Measurements from ENCODE around the gene C1orf159. TPM values are rescaled to one million over a fixed set of nuclear protein-coding genes. Genes with fewer than 3 reads are reported as not detected.

C1orf159 gene
- total RNA-seq, 3 donors from 2014 or later, result 18.4 to 25.3 (median 24.0) TPM

- intact Hi-C loops (cut with DNase I, micrococcal nuclease), result no loop called here
These were observed 26.8 kb downstream of the C1orf159 start for GRCh38 chr1:1088801-1089680.

GRCh38 chr1:1088029-1088800 lies 27.7 kb downstream of the C1orf159 start:
- Histone ChIP-seq H3K36me3 (ENCODE audit: low read depth) (no peaks in the 10 kb centered on the region), H3K9me3 (no peaks in the 10 kb centered on the region), H3K4me3 (no peak overlapping the region), H3K4me1 (ENCODE audit: low read depth) (no peaks in the 10 kb centered on the region)
- TF ChIP-seq CTCF (IDR thresholded peaks at IDR 0.05), result no peak
- DNase-seq, result peak in 1 of 3 donors; percentile 37
- intact Hi-C loops (cut with DNase I, micrococcal nuclease), result no loop called here
- ATAC-seq, result no peak

More at GRCh38 chr1:1088801-1089680, 26.8 kb downstream of the C1orf159 start:
- Histone ChIP-seq H3K4me3 (no peak overlapping the region), H3K9me3 (no peaks in the 10 kb centered on the region), H3K4me1 (ENCODE audit: low read depth) (no peaks in the 10 kb centered on the region), H3K36me3 (ENCODE audit: low read depth) (no peaks in the 10 kb centered on the region)
- DNase-seq (peak in 1 of 3 donors; percentile 47), ATAC-seq (no peak)
- TF ChIP-seq CTCF (IDR thresholded peaks at IDR 0.05), result no peak

GRCh38 chr1:1087351-1088028 lies 28.4 kb downstream of the C1orf159 start:
- H3K36me3 ChIP-seq (ENCODE audit: low read depth), result no peaks in the 10 kb centered on the region
- TF ChIP-seq CTCF (IDR thresholded peaks at IDR 0.05), result no peak
- intact Hi-C loops (cut with DNase I, micrococcal nuclease), result no loop called here
- no peaks in the 10 kb centered on the region for H3K4me1 ChIP-seq (ENCODE audit: low read depth)
- ATAC-seq, result no peak
- no peaks in the 10 kb centered on the region for H3K9me3 ChIP-seq
- peak in 1 of 3 donors; percentile 47 for DNase-seq
- no peak overlapping the region for H3K4me3 ChIP-seq

GRCh38 chr1:1086911-1087341 lies 29.0 kb downstream of the C1orf159 start:
- TF ChIP-seq CTCF (IDR thresholded peaks at IDR 0.05), result no peak
- Histone ChIP-seq H3K4me1 (ENCODE audit: low read depth) (no peaks in the 10 kb centered on the region), H3K36me3 (ENCODE audit: low read depth) (no peaks in the 10 kb centered on the region), H3K4me3 (no peak overlapping the region), H3K9me3 (no peaks in the 10 kb centered on the region)
- ATAC-seq, result no peak
- intact Hi-C loops (cut with DNase I, micrococcal nuclease), result no loop called here
- DNase-seq, result peak in 1 of 3 donors; percentile 44
